ENCODE data around the gene CDH23.

CDH23 gene

DNA sequence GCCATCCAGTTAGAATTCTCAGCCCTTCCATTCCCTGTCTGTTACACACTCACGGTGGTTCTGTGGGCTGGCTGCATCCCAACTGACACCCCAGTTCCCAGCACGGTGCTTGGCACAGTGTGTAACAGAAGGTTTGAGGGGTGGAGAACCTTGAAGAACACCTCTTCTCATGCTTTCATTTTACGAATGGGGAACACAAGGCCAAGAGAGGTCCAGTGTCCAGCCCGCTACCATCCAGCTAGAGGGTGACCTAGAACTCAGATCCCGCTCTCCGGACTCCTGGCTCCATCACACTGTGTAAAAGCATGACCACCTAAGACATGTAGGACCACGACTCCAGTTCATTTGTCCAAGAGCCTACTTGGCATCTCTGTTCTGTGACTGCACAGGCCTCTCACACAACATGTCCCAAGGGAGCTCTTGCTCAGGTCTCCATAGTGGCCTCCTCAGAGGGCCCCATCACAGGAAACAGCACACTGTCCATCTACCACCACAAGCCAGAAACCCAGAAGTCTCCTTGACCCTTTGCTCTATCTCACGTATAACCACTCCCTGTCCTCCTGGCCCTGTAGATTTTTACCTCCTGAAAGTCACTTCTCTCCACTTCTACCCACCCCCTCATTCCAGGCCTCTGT lies 2.8 kb upstream of the CDH23 start:
- no peak for DNase-seq

GRCh38 chr10:71394926-71395562 lies 1.7 kb upstream of the CDH23 start:
- no peak for DNase-seq

- DNase-seq, result no peak
These were observed 1.1 kb upstream of the CDH23 start for GRCh38 chr10:71395621-71396020.

GRCh38 chr10:71396084-71396710 lies 523 bp upstream of the CDH23 start:
- peak; percentile 77 for DNase-seq

DNA sequence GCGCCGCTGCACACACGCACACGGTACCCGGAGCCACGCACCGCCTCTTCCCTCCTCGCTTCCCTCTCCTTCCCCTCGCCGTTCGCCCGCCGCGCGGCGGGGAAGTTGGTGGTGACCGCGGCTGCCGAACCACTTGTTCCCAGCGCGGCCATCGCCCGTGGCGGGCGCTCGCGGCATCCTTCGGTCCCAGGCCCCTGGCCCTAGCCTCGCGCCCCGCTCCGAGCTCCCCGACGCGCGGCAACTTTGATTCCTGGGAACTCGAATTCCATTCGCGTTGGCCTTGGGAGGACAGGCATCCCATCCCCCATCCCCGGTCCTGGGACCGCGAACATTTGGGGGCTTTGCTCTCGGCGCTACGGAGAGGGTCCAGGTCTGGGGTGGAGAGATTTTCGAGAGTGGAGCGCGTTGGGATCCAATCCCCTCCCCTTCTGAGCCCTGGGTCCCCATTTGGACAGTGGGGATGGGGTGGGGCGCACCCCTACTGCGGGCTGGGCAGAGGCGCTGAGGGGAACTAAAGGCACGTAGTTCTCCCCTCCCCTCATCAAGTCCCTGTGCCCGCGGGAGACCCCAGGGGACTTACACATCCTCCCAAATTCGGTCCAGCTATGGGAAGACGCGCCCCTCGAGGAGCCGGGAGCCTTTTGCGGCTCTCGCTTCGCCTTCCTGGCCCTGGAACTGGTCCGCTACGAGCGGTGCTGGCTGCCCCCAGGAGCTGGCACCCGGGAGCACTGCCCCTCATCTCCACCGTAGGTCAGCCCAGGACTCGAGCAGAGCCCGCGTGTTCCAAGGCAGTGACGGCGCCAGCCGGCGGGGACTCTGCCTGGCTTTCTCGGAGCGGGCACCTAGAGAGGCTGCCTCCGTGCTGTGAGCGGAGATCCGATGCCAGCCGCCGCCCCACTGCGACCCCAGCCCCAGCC lies 834 bp downstream of the CDH23 start:
- DNase-seq, result peak; percentile 33

DNA sequence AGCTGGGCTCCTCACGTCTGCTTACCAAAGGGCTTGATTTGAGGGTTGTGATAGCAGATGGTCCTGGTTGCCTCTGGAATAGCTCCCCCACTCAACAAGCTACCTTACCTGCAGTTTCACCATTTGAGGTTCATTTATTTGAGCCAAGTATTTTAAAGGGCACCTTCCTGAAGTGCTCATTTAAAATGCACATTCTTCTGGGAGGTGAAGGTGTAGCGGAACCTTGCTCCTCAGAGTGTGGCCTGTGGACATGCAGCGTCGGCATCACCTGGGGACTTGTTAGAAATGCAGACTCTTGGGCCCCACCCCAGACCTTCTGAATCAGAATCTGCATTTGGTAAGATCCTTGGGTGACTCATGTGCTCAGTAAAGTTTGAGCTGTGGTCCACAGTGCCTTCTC lies 2.3 kb downstream of the CDH23 start:
- no peak for DNase-seq

DNA sequence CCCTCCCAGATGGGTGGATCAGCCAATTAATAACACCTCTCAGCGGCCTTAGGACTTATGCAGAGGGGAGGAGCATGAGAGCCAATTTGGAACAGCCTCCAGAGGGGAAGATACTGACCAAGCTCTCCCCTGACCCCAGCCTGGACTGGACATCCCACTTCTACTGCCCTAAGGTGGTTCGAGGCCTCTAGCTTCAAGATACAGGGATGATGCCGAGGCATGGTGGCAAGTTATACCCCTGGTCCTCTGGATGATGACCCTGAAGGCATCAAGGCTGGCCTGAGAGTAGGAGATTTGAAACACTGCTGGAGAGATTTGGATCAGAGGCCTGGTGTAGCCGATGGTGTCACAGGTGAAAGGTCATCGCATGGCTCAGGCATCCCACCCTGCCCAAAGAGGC lies 3.2 kb downstream of the CDH23 start:
- no peak for DNase-seq

DNA sequence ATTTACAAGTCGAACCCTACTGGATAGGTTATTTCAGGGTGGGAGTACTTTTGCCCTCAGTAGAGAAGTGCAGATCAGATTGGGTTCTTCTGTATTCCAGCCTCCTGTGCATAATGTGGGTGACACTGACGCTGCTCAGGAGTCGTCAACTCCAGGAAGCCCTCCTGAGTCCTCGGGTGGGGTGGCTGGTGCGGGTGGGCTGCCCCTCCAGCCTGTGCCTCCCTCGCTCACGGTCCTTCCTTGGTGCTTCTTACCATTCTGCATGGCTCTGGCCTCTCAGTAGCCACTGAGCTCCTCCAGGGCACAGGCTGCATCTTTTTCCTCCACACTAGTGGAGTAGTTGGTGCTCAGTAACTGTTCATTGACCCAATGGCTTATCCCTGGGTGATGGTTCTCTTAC lies 4.3 kb downstream of the CDH23 start:
- no peak for DNase-seq

- DNase-seq, result no peak
These were observed 5.3 kb downstream of the CDH23 start for GRCh38 chr10:71402005-71402404.

DNA sequence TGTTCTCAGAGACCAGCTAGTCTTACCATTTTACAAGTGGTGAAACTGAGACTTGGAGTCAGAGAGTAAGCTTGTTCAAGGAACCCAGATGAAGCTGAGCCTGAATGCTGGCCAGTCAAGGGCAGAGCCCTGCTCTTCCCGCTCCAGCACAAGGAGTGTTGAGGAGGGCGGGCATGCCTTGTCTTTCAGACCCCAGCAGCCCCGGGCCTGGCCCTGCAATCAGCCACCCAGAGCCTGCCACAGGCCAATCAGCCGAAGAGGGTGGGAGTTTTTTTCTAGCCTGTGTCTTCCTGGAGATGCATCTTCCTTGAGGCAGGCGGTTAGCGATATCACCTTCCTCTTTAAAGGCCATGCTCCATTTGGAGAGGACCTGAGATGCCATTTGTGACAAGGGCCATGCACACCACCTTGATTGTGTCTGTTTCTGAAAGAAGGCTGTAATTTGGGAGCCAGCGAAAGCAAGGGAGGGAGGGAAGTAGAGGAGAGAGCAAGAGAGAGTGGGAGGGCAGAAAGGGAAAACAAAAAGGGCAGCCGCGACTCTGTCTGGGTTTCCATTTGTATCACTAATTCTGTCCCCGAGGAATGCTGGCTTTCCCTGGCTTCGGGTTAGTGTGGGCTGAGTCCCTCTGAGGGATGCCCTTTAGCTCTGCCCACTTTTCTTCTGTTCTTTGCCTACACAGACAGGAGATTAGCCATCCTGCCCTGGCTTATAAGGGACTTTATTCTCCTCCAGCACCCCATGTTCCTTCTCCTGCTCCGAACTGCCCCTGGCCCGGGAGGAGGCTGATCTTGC lies 8.0 kb downstream of the CDH23 start:
- DNase-seq, result no peak

DNA sequence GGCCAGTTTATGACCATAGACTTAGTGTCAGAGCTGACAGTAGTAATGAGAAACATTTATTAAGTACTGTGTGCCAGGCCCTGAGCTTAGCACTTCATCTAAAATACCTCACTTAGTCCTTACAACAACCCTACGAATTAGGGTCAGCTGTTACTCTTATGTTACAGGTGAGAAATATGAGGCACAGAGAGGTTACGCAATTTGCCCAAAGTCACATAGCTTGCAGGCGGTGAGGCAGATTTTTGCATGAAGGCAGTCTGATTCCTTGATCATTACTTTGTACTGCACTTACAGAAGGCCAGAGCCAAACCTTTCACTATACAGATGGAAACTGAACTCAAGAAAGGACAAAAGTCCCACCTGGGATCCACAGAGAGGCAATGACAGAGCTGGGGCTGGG lies 10.2 kb downstream of the CDH23 start:
- DNase-seq, result no peak

- DNase-seq, result no peak
These were observed 11.9 kb downstream of the CDH23 start for GRCh38 chr10:71408436-71409225.

DNA sequence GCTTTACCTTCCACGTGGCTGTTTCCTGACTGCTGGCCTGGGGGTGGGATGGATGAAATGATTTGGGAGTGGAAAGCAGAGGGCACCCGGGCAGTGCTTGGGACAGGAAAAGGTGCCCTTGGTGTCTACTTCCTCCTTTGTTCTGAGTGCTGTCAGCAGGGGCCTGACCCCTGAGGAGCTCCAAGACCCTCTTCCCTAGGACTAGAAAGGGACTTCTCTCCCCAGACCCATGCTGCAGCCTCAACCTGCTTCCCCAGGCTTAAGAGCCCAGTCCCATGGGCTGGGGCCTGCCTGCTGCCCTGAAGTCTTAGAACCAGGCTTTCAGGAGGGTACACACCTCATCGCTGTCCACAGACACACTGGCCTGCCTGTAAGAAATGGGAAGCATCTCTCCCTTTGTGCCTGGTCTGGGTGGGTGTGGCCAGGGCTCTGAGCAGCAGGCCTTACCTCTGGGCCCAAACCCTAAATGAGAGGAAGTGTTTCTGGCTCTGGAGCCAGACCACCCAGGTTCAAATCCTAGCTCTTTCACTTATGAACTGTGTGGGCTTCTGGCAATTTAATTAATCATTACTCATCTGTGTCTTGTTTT lies 12.9 kb downstream of the CDH23 start:
- no peak for DNase-seq

DNA sequence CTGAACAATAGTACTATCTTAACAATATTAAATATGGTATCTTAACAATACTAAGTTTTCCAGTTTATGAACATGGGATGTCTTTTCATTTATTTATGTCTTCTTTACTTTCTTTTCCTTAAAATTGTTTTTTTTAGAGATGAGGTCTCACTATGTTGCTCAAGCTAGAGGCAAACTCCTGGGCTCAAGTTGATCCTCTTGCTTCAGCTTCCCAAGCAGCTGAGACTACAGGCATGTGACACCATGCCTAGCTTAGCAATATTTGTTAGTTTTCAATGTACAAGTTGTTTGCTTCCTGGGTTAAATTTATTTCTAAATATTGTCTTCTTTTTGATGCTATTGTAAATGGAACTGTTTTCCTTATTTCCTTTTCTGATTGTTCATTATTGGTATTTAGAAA lies 16.9 kb downstream of the CDH23 start:
- DNase-seq, result no peak

DNA sequence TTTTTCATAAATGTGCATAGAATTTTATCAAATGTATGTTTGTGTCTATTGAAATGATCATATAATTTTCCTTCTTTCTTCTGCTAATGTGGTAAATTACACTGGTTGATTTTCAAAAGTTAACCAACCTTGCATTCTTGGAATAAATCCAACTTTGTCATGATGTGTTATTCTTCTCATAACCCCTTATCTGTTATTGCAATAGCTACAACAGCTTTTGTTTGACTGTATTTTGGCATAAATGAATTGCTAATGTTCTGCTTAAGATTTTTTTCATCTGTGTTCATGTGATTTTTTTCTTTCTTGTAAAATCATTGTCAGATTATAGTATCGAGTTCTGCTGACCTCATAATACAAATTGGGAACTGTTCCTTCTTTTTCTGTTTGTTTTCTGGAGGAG lies 17.6 kb downstream of the CDH23 start:
- no peak for DNase-seq

GRCh38 chr10:71419002-71419540 lies 22.4 kb downstream of the CDH23 start:
- no peak for DNase-seq

- DNase-seq, result no peak
These were observed 23.0 kb downstream of the CDH23 start for GRCh38 chr10:71419750-71420149.

DNA sequence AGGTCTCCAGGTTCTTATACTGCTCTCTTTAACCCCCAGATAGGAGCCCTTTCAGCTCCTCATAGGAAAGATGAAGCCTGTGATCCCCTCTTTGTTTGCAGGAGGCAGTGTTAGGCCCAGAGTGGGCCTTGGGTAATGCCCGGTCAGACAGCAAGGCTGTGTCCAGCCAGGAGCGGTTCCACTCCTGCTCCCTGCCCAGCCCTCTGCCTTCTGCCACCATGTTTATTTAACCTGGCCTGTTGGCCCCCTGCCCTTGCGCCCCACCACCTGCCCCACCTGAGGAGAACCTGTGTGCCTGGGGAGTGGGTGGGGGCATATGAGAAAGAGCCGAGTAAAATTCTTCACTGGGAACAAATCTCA lies 24.3 kb downstream of the CDH23 start:
- no peak for DNase-seq

- no peak for DNase-seq
These were observed 26.5 kb downstream of the CDH23 start for GRCh38 chr10:71423250-71423649.

DNA sequence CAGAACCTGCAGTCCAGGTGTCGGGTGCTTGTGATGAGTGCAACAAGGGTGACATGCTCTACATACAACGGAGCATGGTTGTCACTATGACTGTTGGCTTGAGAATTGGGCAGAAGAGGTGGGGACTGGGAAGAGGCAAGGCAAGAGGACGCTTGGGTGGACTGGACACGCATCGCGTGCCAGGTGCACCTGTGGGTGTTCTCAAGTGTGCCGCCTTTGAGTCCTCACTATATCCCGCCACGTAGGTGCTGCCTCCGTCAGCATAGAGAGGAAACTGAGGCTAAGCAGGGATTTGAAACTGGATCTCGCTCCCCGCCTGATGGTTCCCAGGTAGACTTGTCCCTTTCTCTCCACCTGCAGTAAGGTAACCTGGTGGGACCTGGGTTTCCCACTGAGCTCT lies 27.2 kb downstream of the CDH23 start:
- no peak for DNase-seq

Measured in right hindlimb (tissue), 1 donor.